C4-2B (cell line): ENCODE measurements around the gene CPO.

Experiments used
- ZFX ChIP-seq: fragments of 450-650 bp; IDR thresholded peaks from 2 replicates; pipeline ENCODE4 v1.6.1; 2017
- TF ChIP-seq, protein P1 (sequence below): fragments of 450-650 bp; conservative IDR thresholded peaks from 2 replicates; pipeline ENCODE4 v1.5.1; 2017; ENCODE audit warnings: mild to moderate bottlenecking

DNA sequence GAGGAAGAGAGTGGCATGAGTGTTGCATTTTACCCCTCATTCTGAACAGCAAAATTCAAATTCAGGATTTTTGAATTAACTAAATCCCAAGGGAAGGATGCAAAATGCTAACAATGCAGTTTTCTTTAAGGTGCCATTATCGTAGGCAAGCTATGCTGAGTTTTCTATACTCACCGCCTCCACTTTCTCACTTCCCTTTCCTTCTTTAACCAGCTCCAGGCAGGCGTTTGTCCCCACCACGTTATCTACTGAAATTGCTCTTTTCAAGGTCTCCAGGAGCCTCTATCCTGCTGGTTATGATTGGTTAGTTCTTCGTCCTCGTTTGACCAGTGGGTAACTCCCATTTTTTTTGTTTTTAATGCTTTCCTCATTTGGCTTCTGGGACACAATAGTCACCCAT lies 1.8 kb upstream of the CPO start:
- TF ChIP-seq, protein P1, sequence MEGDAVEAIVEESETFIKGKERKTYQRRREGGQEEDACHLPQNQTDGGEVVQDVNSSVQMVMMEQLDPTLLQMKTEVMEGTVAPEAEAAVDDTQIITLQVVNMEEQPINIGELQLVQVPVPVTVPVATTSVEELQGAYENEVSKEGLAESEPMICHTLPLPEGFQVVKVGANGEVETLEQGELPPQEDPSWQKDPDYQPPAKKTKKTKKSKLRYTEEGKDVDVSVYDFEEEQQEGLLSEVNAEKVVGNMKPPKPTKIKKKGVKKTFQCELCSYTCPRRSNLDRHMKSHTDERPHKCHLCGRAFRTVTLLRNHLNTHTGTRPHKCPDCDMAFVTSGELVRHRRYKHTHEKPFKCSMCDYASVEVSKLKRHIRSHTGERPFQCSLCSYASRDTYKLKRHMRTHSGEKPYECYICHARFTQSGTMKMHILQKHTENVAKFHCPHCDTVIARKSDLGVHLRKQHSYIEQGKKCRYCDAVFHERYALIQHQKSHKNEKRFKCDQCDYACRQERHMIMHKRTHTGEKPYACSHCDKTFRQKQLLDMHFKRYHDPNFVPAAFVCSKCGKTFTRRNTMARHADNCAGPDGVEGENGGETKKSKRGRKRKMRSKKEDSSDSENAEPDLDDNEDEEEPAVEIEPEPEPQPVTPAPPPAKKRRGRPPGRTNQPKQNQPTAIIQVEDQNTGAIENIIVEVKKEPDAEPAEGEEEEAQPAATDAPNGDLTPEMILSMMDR = no peak
- no peak for TF ChIP-seq ZFX
